IMR-90 (cell line): ENCODE measurements around the gene NDUFV3. TPM values are rescaled to one million over a fixed set of nuclear protein-coding genes. Genes with fewer than 3 reads are reported as not detected.

Experiments used
- ATAC-seq: fragments of 200-7000 bp; cut with Tn5 transposase; 2 replicates; pipeline ENCODE4 v1.9.1; 2020; ENCODE audit warnings: low read depth, mild to moderate bottlenecking, moderate library complexity
- BruUV-seq: library from RNA; stranded (reverse); fragments of 400-500 nt; replicated peaks from 2 replicates; lab custom pipeline; 2021; lab: Mats Ljungman, UMichigan
- CTCF ChIA-PET: fragments of 300-600 bp; formaldehyde crosslinking; extraction: SDS; loops from one replicate; lab custom pipeline; 2021; ENCODE audit warnings: antibody characterized with exemption; lab: Yijun Ruan, JAX
- POLR2A ChIA-PET: fragments of 300-600 bp; sonication (Branson Sonifier 250); formaldehyde crosslinking; loops from one replicate; lab custom pipeline; 2022; ENCODE audit warnings: antibody characterized with exemption; ENCODE audit not compliant: unreplicated experiment; lab: Charles Lee
- DNase-seq: peaks from one replicate; pipeline ENCODE4 v3.0.0; 2013
- H2AFZ ChIP-seq: replicated peaks from 2 replicates; pipeline ENCODE3; 2013; ENCODE audit warnings: low read length, mild to moderate bottlenecking; ENCODE audit not compliant: poor library complexity
- H2AK5ac ChIP-seq: 2 replicates; pipeline ENCODE4 v1.6.1; 2013; ENCODE audit warnings: low read depth, low read length, inconsistent platforms
- H2AK9ac ChIP-seq: replicated peaks from 2 replicates; pipeline ENCODE3; 2013; ENCODE audit warnings: mild to moderate bottlenecking, low read depth, low read length, moderate library complexity; ENCODE audit not compliant: poor library complexity
- H2BK120ac ChIP-seq: 2 replicates; pipeline ENCODE4 v1.6.1; 2013; ENCODE audit warnings: low read depth, low read length, inconsistent platforms
- H2BK15ac ChIP-seq: 3 replicates; pipeline ENCODE4 v1.6.1; 2013; ENCODE audit warnings: low read depth, low read length, inconsistent platforms
- H2BK20ac ChIP-seq: 2 replicates; pipeline ENCODE4 v1.6.1; 2013; ENCODE audit warnings: low read depth, mild to moderate bottlenecking, inconsistent platforms, low read length, moderate library complexity
- H2BK5ac ChIP-seq: 2 replicates; pipeline ENCODE4 v1.6.1; 2013; ENCODE audit warnings: mild to moderate bottlenecking, low read depth, low read length, inconsistent platforms; ENCODE audit not compliant: poor library complexity, severe bottlenecking
- H3K14ac ChIP-seq: replicated peaks from 2 replicates; pipeline ENCODE4 v1.6.1; 2013; ENCODE audit warnings: low read depth, low read length, inconsistent platforms
- H3K18ac ChIP-seq: 2 replicates; pipeline ENCODE4 v1.6.1; 2013; ENCODE audit warnings: low read depth, low read length, control low read depth
- H3K23ac ChIP-seq: 2 replicates; pipeline ENCODE4 v1.6.1; 2013; ENCODE audit warnings: low read depth, low read length, inconsistent platforms
- H3K27ac ChIP-seq: 2 replicates; pipeline ENCODE4 v1.5.1; 2013; ENCODE audit warnings: mild to moderate bottlenecking, control low read depth, low read length; ENCODE audit not compliant: insufficient read depth
- H3K27me3 ChIP-seq: 2 replicates; pipeline ENCODE4 v1.6.1; 2013; ENCODE audit warnings: low read length; ENCODE audit not compliant: control insufficient read depth, insufficient read depth
- H3K36me3 ChIP-seq: 2 replicates; pipeline ENCODE4 v1.6.1; 2013; ENCODE audit warnings: low read length, mixed read lengths; ENCODE audit not compliant: control insufficient read depth, insufficient read depth
- H3K4ac ChIP-seq: 2 replicates; pipeline ENCODE4 v1.6.1; 2013; ENCODE audit warnings: low read depth, low read length, inconsistent platforms
- H3K4me1 ChIP-seq: 2 replicates; pipeline ENCODE4 v1.6.1; 2013; ENCODE audit warnings: low read length, mixed read lengths; ENCODE audit not compliant: control insufficient read depth, insufficient read depth
- H3K4me2 ChIP-seq: 2 replicates; pipeline ENCODE4 v1.6.1; 2013; ENCODE audit warnings: low read depth, mild to moderate bottlenecking, control low read depth, low read length, moderate library complexity
- H3K4me3 ChIP-seq: 2 replicates; pipeline ENCODE4 v1.5.1; 2013; ENCODE audit warnings: low read depth, mild to moderate bottlenecking, control low read depth, low read length, moderate library complexity; ENCODE audit not compliant: insufficient read depth
- H3K56ac ChIP-seq: 2 replicates; pipeline ENCODE4 v1.6.1; 2013; ENCODE audit warnings: low read length, inconsistent platforms; ENCODE audit not compliant: insufficient read depth; ENCODE audit errors: extremely low read depth
- H3K79me1 ChIP-seq, 2 experiments: 2 replicates each; pipeline ENCODE4 v1.6.1; 2013; ENCODE audit warnings: low read length in 2 of 2, inconsistent platforms in 1 of 2, low read depth in 1 of 2
- H3K9ac ChIP-seq: 2 replicates; pipeline ENCODE4 v1.6.1; 2013; ENCODE audit warnings: low read depth, low read length, control low read depth
- H3K9me1 ChIP-seq: 2 replicates; pipeline ENCODE4 v1.6.1; 2013; ENCODE audit warnings: low read length, inconsistent platforms; ENCODE audit not compliant: insufficient read depth
- H3K9me3 ChIP-seq: 2 replicates; pipeline ENCODE4 v1.6.1; 2013; ENCODE audit warnings: low read length; ENCODE audit not compliant: control insufficient read depth, insufficient read depth
- H4K20me1 ChIP-seq: 2 replicates; pipeline ENCODE4 v1.6.1; 2013; ENCODE audit warnings: low read length, inconsistent platforms; ENCODE audit not compliant: insufficient read depth
- H4K5ac ChIP-seq: 2 replicates; pipeline ENCODE4 v1.6.1; 2013; ENCODE audit warnings: mild to moderate bottlenecking, low read depth, low read length, control low read depth
- H4K8ac ChIP-seq, 2 experiments: 2 replicates each; pipeline ENCODE4 v1.6.1; 2013; ENCODE audit warnings: low read depth in 2 of 2, low read length in 2 of 2, control low read depth in 1 of 2, inconsistent platforms in 1 of 2
- H4K91ac ChIP-seq: 2 replicates; pipeline ENCODE4 v1.6.1; 2013; ENCODE audit warnings: low read depth, low read length, inconsistent platforms; ENCODE audit not compliant: insufficient read depth
- BHLHE40 ChIP-seq: fragments of 150-350 bp; IDR thresholded peaks from 2 replicates; pipeline ENCODE4 v1.6.1; 2016; ENCODE audit warnings: mild to moderate bottlenecking, low read depth, low read length
- CHD1 ChIP-seq: IDR thresholded peaks from 2 replicates; pipeline ENCODE4 v1.6.1; 2012; ENCODE audit warnings: low read depth, low read length, improper control_type of control experiment
- FOS ChIP-seq: fragments of 150-350 bp; IDR thresholded peaks from 2 replicates; pipeline ENCODE4 v1.6.1; 2016; ENCODE audit warnings: low read depth, low read length
- MAFK ChIP-seq: IDR thresholded peaks from 2 replicates; pipeline ENCODE4 v1.6.1; 2012; ENCODE audit warnings: low read depth, low read length, improper control_type of control experiment
- MAZ ChIP-seq: IDR thresholded peaks from 2 replicates; pipeline ENCODE4 v1.6.1; 2012; ENCODE audit warnings: low read depth, mild to moderate bottlenecking, low read length, improper control_type of control experiment, moderate library complexity, borderline replicate concordance
- MXI1 ChIP-seq: IDR thresholded peaks from 2 replicates; pipeline ENCODE4 v1.6.1; 2012; ENCODE audit warnings: low read depth, mild to moderate bottlenecking, low read length, moderate library complexity, borderline replicate concordance
- NFE2L2 ChIP-seq: fragments of 150-350 bp; IDR thresholded peaks from 2 replicates; pipeline ENCODE4 v1.6.1; 2016; ENCODE audit warnings: low read depth, mild to moderate bottlenecking, low read length
- POLR2A ChIP-seq: IDR thresholded peaks from 2 replicates; pipeline ENCODE4 v1.6.1; 2012; ENCODE audit warnings: mild to moderate bottlenecking, low read depth, low read length
- RAD21 ChIP-seq: IDR thresholded peaks from 2 replicates; pipeline ENCODE4 v1.6.1; 2012; ENCODE audit warnings: low read length, improper control_type of control experiment
- RCOR1 ChIP-seq: IDR thresholded peaks from 2 replicates; pipeline ENCODE4 v1.6.1; 2012; ENCODE audit warnings: mild to moderate bottlenecking, low read length, improper control_type of control experiment; ENCODE audit not compliant: insufficient replicate concordance
- RFX5 ChIP-seq: IDR thresholded peaks from 2 replicates; pipeline ENCODE4 v1.8.0; 2012; ENCODE audit warnings: low read depth, mild to moderate bottlenecking, low read length, moderate library complexity
- SMC3 ChIP-seq: fragments of 150-350 bp; IDR thresholded peaks from 2 replicates; pipeline ENCODE4 v1.6.1; 2016; ENCODE audit warnings: low read depth, mild to moderate bottlenecking, antibody characterized with exemption, low read length, moderate library complexity
- WGBS, 2 experiments: methylation state at CpG; one replicate each; pipeline versions ENCODE4 v1.1.5 to v1.1.7; 2013; ENCODE audit warnings: missing lambda C conversion rate in 2 of 2; ENCODE audit not compliant: insufficient read length in 1 of 2; ENCODE audit errors: extremely low coverage in 2 of 2; 5-methylcytosine and 5-hydroxymethylcytosine counted together
- dilution Hi-C: fragments of 300-500 bp; cut with HindIII; formaldehyde crosslinking; loops from one replicate; pipeline ENCODE4 v1.14.3; 2018; ENCODE audit warnings: low sequenced_read_pairs; ENCODE audit not compliant: unreplicated experiment
- in situ Hi-C: fragments of 300-500 bp; cut with MboI; formaldehyde crosslinking; loops from 3 replicates; pipeline ENCODE4 v1.14.3; 2019; ENCODE audit warnings: low sequenced_read_pairs, inconsistent platforms, mixed read lengths
- intact Hi-C: fragments of 100-400 bp; cut with micrococcal nuclease; formaldehyde crosslinking; loops from 2 replicates; pipeline ENCODE4 v1.10.0; 2022
- polyA plus RNA-seq, 3 experiments: library from polyadenylated mRNA; depleted of rRNA; stranded (reverse); fragments of >200 nt; gene quantifications; 2 replicates each; pipeline ENCODE4 v1.2.3, GENCODE V29; 2012; ENCODE audit warnings: low replicate concordance in 1 of 3
- total RNA-seq: library from RNA; depleted of rRNA; stranded (reverse); fragments of >200 nt; gene quantifications from 2 replicates; pipeline ENCODE4 v1.2.3, GENCODE V29; 2012
- TF ChIP-seq, protein P1 (sequence below): fragments of 150-350 bp; IDR thresholded peaks from 2 replicates; pipeline ENCODE4 v1.6.1; 2017; ENCODE audit warnings: mild to moderate bottlenecking, antibody characterized with exemption, low read length, low read depth
- TF ChIP-seq, protein P2 (sequence below): fragments of 150-350 bp; IDR thresholded peaks from 2 replicates; pipeline ENCODE4 v1.6.1; 2016; ENCODE audit warnings: low read depth, mild to moderate bottlenecking, low read length, moderate library complexity, borderline replicate concordance

NDUFV3 gene
- total and polyA plus RNA-seq, 2 of the 4 experiments (the other 2 are of a cell fraction) = 38.5 to 55.6 TPM

DNA sequence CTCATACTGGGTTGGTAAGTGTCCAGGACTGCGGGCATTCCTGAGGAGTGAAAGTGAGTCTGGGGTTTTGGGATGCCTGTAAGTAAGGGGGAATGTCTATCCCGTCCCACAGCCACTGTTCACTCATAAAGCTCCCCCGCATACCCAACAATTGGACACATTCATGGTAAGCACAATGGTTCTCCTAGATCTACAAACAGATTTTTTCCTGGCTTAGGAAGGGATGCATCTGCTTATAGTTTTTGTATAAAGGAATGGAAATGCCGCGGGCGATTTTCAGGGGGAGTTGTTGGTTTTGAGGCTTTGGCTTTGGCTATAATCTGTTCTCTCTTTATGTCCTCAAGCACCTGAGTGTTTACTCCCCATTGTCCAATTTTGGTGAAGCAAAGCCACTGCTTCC, 25.2 kb downstream of the NDUFV3 start:
- no peak overlapping the region for H4K8ac ChIP-seq
- H4K20me1 ChIP-seq = no peaks in the 10 kb centered on the region
- TF ChIP-seq, protein P1, sequence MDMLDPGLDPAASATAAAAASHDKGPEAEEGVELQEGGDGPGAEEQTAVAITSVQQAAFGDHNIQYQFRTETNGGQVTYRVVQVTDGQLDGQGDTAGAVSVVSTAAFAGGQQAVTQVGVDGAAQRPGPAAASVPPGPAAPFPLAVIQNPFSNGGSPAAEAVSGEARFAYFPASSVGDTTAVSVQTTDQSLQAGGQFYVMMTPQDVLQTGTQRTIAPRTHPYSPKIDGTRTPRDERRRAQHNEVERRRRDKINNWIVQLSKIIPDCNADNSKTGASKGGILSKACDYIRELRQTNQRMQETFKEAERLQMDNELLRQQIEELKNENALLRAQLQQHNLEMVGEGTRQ = no peak
- TF ChIP-seq, protein P2, sequence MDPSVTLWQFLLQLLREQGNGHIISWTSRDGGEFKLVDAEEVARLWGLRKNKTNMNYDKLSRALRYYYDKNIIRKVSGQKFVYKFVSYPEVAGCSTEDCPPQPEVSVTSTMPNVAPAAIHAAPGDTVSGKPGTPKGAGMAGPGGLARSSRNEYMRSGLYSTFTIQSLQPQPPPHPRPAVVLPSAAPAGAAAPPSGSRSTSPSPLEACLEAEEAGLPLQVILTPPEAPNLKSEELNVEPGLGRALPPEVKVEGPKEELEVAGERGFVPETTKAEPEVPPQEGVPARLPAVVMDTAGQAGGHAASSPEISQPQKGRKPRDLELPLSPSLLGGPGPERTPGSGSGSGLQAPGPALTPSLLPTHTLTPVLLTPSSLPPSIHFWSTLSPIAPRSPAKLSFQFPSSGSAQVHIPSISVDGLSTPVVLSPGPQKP = no peak
- TF ChIP-seq MAFK (no peak), FOS (no peak), RFX5 (no peak), MXI1 (no peak), BHLHE40 (no peak), MAZ (no peak), CHD1 (no peak), RCOR1 (no peak), NFE2L2 (no peak), SMC3 (no peak), POLR2A (no peak), RAD21 (no peak)
- H2BK20ac ChIP-seq = no peak overlapping the region
- POLR2A ChIA-PET = no interaction called here
- H3K4ac ChIP-seq = no peak overlapping the region
- no peak overlapping the region for H2BK5ac ChIP-seq
- H3K36me3 ChIP-seq = no peaks in the 10 kb centered on the region
- H3K14ac ChIP-seq = no peak overlapping the region
- no peak overlapping the region for H2BK120ac ChIP-seq
- H3K4me1 ChIP-seq = peaks cover 2% of the 10 kb centered on the region; the same call in 1 of the 2 replicates
- WGBS, 2 experiments = no CpG with 5 or more reads among the region's 6 CpGs
- H4K91ac ChIP-seq = no peak overlapping the region
- H3K18ac ChIP-seq = no peak overlapping the region
- no peak overlapping the region for H2AFZ ChIP-seq
- no peak overlapping the region for H3K4me2 ChIP-seq
- no peaks in the 10 kb centered on the region for H3K9me1 ChIP-seq
- in situ Hi-C loops (loop anchor here (5.0 kb wide), 1 partner anchor 44 kb away; no protein-coding TSS in a partner anchor), intact Hi-C loops (no loop called here), dilution Hi-C loops (no loop called here)
- DNase-seq = no peak
- no peak overlapping the region for H3K9ac ChIP-seq
- BruUV-seq = no TSS peak
- no peak overlapping the region for H3K27ac ChIP-seq
- no peak overlapping the region for H2BK15ac ChIP-seq
- no peaks in the 10 kb centered on the region for H3K27me3 ChIP-seq
- no peak overlapping the region for H3K23ac ChIP-seq
- H2AK9ac ChIP-seq = no peak overlapping the region
- no peaks in the 10 kb centered on the region for H3K9me3 ChIP-seq
- H3K79me1 ChIP-seq = peaks cover 1 to 9% of the 10 kb centered on the region in 2 experiments; a peak in 2 of 4 replicates
- CTCF ChIA-PET = no interaction called here
- H3K56ac ChIP-seq = no peak overlapping the region
- no peak overlapping the region for H3K4me3 ChIP-seq
- no peak overlapping the region for H4K5ac ChIP-seq
- no peak for ATAC-seq
- H2AK5ac ChIP-seq = no peak overlapping the region
